GM18511 (cell line): Measurements from ENCODE around the gene ECEL1.
"Not testable (repeated sequence)": the region's sequence is repeated elsewhere in the genome, so short reads cannot be mapped to it uniquely, and the experiment has no call there.

Experiments
- ATAC-seq: cut with Tn5 transposase; IDR thresholded peaks from one replicate; pipeline ENCODE4 v1.9.1; 2021; ENCODE audit warnings: mild to moderate bottlenecking, moderate library complexity; ENCODE audit not compliant: unreplicated experiment

ECEL1 gene

DNA sequence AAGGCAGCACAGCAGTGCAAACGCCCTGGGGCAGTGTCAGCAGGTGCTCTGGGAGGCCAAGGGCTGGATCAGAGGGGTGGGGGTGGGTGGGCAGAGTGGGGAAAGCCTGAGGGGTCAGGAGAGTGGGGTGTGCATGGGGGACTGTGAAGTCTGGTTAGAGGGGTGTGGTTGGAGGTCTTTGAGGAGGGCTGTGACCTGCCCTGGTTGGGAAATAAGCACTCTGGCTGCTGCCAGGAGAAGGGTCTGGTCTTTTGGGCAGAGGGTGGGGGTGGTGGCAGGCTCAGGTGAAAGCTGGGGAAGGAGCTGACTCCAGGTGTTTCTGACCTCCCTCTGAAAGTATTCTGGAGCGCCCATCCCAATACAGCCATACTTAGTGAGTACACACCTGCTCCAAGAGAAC, 27.5 kb downstream of the ECEL1 start:
- ATAC-seq = no peak

DNA sequence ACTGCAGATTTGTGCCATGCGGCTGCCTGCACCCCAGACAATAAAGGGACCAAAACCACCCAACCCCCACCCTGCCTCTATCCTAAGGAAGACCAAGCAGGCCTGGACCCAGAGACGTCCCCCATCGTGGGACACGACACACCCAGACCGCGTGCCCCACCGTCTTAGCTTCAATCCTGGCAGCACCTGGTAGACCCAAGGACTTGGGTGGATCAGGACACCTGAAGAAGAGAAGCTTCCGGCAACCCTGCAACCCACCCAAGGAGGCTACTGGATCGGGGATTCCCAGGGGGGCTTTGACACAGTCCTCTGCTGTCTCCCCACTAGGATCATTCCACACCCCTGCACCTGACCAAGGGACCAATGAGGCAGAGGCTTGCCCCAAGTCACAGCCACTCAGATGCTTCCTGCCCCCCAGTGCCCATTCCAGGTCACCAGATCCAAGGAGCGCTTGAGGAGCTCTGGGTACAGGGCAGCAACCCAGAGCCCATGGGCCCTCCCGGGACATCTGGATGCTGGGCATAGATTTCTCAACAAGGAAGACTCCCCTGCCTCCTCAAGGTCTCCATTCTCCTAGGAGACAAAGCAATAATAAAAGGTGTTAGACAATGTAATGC, 28.1 kb downstream of the ECEL1 start:
- no peak for ATAC-seq

DNA sequence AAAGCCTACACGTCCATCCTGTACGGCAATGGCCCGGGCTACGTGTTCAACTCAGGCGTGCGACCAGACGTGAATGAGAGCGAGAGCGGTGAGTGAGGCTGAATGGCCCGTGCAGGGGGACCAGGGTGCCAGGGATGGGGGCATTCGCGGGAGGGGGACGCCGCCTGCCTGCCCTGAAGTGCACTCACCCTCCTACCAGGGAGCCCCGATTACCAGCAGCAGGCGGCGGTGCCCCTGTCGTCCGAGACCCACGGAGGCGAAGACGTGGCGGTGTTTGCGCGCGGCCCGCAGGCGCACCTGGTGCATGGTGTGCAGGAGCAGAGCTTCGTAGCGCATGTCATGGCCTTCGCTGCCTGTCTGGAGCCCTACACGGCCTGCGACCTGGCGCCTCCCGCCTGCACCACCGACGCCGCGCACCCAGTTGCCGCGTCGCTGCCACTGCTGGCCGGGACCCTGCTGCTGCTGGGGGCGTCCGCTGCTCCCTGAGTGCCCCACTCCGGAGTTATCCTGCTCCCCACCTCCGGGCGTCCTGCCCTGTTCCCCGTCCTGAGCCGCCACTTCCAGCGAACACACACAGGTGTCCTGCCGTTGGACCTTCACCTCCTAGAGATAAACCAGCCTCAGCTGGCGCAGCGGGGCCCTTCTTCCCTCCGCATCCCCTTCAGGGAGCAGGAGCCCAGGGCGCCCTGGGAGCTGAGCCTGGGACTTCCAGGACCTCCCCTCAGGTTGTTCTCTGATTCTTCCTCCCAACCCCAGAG, 28.8 kb downstream of the ECEL1 start:
- no peak for ATAC-seq

DNA sequence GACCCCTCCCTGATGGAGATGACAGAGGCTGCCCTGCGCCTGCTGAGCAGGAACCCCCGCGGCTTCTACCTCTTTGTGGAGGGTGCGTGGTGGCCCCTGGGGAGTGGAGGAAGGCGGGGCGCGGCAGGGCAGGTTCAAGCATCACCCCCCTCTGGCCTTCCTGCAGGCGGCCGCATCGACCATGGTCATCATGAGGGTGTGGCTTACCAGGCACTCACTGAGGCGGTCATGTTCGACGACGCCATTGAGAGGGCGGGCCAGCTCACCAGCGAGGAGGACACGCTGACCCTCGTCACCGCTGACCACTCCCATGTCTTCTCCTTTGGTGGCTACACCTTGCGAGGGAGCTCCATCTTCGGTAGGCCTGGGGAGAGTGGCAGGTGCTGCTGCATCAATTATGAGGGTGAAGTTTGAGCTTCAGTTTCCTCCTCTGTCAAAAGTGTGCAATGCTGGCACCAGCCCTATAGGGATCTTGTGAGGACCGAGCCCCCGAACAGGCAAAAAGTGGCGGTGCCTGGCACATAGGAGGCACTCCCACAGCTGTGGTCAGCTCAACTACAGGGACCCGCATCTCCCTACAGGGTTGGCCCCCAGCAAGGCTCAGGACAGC, 29.5 kb downstream of the ECEL1 start:
- ATAC-seq = no peak

DNA sequence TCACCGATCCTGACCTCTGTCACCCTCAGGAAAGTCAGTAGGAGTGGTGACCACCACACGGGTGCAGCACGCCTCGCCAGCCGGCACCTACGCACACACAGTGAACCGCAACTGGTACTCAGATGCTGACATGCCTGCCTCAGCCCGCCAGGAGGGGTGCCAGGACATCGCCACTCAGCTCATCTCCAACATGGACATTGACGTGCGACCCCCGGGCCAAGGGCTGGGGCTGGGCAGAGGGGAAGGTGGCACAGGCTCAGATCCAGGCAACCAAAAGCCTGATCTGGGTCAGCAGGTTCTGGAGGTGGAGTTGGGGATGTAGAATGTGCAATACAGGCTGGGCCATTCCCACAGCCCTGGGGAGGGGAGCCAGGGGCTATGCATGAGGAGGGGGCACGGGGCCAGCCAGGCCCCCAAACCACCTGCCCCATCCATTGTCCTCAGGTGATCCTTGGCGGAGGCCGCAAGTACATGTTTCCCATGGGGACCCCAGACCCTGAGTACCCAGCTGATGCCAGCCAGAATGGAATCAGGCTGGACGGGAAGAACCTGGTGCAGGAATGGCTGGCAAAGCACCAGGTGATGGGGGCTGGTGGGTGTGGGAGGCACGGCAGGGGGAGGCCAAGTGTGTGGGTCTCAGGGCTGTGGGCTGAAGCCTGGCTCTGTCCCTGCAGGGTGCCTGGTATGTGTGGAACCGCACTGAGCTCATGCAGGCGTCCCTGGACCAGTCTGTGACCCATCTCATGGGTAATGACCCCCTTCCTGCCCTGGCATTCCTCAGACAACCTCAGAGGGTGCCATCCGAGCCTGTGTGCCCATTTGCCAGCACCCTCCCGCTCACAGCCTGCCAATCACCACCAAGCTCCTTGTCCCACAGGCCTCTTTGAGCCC, 30.3 kb downstream of the ECEL1 start:
- no peak for ATAC-seq

DNA sequence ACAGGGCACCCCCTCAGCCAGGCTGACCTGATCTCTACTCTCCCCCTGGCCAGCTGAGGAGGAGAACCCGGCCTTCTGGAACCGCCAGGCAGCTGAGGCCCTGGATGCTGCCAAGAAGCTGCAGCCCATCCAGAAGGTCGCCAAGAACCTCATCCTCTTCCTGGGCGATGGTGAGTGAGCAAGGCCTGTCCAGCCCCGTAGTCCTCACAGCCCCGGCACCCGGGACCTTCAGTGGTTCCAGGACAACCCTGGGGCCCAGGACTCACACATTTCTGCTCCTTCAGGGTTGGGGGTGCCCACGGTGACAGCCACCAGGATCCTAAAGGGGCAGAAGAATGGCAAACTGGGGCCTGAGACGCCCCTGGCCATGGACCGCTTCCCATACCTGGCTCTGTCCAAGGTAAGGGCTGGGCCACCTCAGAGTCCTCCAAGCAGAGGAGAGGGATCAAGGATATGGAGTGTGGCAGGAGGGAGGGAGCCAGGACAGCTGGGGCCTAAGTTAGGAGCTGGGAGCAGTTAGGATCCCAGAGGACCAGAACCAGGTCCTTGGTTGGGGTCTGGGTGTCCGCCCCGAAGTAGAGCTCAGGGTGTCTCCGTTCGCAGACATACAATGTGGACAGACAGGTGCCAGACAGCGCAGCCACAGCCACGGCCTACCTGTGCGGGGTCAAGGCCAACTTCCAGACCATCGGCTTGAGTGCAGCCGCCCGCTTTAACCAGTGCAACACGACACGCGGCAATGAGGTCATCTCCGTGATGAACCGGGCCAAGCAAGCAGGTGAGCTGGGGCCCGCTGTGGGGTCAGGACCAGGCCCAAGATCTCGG, 31.1 kb downstream of the ECEL1 start:
- no peak for ATAC-seq

DNA sequence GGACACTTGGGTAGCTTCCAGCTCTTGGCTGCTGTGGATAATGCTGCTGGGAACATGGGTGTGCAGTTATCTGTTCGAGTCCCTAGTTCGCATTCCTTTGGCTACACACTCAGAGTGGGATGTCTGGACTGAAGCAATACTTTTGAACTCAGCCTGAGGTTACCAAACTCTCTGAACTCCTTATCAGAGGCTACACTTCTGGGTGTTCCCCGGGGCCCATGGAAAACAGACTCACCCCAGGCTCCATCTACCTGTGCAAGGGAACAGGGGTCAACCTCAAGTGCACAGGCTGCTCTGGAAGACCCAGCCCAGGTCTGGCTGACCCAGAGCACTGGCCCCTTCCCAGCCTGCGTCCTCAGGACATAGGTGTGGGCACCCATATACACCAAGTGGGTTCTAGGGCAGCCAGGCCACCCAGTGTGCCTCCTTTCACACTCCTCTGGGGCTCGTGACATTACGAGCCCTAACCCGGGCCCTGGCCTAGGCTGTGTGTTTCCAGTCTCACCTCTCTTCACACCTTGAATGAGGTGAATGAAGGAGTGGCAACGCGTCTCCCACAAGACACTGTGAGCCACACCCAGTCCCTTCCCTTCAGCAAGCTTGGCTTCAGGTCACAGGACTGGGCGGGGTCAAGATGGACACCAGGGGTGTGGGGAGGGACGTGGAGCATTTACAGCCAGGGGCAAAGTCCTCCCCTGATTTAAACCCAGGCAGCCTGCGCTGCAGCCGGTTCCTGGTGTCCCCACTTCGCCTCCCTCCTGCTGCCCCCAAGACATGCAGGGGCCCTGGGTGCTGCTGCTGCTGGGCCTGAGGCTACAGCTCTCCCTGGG, 32.0 kb downstream of the ECEL1 start, which contains the start of gene ALPI:
Gene ALPI (plus strand): TSS at position 728 of the 830 bp plus-strand sequence. CDS start 47 bp downstream, at position 775.
- ATAC-seq = no peak

DNA sequence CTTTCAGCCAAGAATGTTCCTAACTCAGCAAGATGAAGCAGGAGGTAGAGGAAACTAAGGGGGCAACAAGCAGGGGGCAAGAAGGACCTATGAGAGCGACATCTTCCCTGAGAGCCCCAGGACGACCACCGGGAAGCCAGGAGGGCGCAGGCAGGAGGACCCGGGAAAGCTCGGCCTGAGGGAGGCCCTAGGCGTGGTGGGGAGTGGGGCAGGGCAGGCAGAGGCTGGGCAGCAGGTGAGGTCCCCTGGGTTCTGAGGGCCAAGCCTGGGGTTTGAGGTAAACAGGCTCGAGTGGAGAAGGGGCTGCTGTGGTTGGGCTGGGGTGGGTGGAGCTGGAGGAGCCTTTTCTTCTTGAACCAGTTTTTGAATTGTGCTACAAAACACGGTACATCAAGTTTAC, 33.0 kb downstream of the ECEL1 start:
- no peak for ATAC-seq

DNA sequence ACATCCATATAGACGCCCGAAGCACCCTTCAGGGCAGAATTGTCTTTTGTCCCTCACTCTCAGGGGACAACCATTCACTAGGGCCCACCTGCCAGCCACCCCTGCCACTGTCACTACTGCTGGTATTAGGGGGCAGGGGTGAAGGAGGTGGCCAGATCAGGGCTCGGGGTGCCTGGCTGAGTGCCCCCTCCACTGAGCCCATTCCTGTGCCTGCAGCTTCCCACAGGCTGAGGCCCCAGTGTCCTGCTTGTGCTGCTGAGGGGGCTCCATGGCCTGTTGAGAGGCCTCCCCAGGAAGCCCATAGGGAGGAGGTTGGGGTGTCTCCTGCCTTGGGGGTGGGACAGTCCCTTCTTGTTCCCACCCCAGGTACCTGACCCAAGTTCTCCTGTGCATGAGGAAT, 36.0 kb downstream of the ECEL1 start:
- not testable (repeated sequence) for ATAC-seq

DNA sequence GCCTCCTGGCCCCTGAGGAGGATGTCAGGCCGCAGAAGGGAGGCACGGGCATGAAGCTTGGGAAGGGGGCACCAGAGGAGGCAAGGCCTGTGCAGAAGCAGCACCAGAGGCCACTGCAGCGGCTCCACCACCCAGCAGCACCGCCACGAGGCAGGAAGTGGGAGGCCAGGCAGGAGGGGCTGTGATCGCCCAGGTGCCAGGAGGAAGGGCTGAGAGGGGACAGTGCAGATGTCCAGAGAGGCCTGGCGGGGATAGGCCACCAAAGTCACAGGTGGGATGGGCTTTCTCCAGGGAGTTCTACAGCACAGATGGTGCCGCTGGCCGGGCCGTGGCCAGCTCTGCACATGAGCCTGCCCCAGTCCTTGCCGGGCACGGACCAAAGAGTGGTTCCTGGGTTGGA, 37.7 kb downstream of the ECEL1 start:
- ATAC-seq = no peak

DNA sequence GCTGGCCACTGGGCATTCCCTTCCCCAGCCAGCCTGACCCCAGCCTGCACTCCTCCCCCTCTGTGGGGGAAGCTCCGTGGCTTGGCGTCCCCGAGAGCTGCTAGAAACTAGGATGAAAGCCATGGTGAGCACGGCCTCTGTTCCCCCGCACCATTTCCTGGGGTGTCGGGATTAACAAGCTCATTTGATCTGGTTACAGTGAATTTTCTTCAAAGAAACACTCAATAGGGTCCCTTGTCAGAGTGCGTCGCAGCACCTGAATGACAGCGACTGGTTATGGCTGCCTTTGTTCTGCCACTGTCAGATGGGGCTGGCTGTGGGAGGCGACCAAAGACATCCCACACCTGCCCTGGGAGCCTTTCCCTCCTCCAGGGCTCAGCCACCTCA, 39.3 kb downstream of the ECEL1 start:
- ATAC-seq = no peak

DNA sequence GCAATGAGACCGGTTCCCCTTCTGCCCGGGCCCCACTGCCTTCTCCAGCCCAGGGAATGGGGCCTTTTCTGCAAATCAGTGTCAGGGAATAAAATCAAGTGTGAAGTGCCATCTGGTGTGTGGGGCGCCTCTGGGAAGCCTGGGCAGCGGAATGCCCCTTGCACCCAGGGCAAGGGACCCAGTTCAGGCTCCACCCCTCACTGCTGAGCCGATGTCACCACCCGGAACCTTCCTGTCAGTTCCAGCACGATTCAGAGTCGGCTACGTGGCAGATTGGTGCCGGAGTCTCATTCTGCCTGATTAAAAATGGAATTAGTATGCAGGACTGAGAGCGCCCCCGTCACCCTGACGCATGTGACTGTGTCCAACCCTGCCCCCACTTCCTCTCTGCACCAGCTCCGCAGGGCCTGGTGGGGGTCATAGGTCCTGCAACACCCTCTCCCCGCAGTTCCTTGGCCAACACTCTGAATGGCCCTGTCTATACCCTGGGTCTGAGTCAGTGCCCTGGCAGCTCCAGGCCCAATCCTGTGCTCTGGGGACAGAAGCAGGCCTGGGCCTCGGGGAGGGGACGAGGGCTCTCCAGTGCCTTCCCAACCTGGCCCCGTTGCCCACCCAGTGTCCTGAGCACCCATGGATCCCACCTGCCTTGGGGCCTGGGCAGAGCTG, 39.9 kb downstream of the ECEL1 start:
- no peak for ATAC-seq

DNA sequence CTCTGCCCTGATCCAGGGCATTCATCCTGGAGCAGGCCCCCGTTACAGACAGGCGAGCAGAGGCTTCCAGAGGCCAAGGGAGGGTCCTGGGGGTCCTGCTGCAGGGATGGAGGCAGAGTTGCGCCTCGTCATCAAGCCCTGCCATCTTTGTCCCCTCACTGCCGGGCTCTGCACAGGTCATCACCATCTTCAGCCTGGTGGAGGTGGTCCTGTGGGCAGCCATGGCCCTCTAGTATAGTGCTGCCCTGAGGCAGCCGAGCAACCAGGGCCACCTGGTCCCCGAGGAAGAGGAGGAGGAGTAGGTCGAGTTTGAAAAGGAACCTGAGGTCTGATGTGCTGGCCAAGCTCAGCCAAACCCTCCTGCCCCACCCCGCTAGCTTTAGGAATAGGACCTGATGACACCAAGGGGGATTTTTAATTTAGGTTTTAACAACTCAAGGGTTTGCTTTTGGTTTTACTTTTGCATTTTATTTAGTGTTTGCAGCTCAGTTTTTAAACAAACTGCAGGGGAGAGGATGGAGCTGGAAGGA, 40.5 kb downstream of the ECEL1 start:
- ATAC-seq = no peak

DNA sequence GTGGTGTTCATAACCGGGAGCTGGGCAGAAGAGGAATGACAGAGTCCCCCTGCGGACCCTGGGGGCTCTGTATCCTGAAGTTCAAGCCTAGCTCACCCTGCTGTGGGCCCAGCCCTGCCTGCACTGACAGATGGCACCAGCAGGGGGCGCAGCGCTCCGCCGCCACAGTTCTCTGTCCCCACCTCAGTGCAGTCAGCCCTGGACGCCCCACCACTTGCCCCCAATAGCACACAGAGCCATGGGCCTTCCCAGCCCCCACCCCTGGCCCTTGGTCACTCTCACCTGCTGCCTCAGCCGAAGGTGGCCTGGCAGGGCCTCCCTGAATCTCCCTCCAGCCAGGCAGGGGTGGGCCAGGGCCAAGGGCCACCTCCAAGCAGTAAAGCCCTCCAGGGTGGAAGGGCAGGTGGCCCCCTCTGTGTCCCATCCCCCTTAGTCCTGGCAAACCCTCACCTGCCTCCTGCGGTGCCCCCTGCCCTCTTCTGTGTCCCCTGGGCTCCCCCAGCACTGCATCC, 41.3 kb downstream of the ECEL1 start:
- not testable (repeated sequence) for ATAC-seq

DNA sequence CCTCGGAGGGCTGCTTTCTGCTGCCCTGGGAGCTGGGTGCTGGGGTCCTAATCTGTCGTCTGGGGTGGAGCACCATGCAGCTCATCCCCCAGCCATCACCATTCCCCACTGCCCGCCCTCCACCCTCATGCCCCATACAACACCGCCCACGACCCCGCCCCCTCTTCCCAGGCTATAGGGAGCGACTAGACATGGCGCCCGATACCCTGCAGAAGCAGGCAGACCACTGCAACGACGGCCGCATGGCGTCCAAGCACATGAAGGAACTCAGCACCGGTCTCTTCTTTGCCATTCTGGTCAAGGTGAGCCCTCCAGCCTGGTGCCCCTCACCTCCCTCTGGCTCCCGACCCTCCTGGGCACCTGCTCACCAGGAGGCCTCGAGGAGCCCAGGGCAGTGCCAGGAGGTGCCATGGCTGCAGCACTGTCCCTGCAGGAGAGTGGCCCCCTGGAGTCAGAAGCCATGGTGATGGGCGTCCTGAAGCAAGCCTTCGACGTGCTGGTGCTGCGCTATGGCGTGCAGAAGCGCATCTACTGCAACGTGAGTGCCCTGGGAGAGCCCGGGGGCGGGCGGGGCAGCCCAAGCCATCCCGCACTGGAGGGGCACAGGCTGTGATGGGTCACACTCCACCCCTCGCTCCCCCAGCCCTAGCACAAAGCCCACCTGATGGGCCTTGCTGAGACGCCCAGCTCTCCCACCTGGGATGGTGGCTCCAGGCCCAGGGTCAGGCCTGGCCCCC, 42.3 kb downstream of the ECEL1 start:
- ATAC-seq = not testable (repeated sequence)

DNA sequence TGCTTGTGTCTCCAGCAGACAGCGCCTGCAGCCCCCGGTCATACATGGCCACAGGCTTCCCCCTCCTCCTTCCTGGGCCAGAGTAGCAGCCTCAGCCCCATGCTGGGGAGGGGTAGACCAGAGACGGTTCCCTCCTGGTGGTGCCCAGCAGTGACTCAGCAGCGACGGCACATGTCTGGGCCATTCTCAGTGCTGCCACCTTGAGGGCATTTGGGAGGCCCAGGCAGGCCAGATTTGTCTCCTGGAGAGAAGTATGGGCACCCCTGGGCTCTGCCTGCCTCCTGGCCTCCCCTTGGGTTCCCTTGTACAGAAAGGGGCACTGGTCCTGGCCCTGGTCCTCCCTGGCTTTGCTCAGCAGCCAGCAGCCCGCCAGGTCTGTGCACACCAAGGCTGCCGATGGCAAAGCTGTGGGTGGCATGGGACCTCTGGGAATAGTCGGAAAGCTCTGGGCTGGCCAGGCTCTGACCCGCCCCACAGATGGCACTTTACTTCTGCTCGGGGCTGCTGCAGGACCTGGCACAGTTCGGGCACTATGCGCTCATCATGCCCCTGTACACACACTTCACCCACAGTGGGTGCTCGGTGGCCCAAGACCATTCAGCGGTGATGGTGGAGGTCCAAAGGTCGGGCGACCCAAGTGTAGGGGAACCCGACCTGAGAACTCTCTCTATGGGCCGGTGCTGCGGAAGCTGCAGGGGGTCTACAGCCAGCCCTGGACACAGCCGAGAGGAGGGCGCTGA, 43.1 kb downstream of the ECEL1 start:
- ATAC-seq = no peak
